Occipital lobe (tissue), 2 donors: ENCODE measurements around the gene ATP1A3. TPM values are rescaled to one million over a fixed set of nuclear protein-coding genes. Genes with fewer than 3 reads are reported as not detected.

Experiments used
- DNase-seq: peaks from one replicate; lab custom pipeline; 2025; lab: John Stamatoyannopoulos, UW
- total RNA-seq: library from RNA; depleted of rRNA; stranded (reverse); fragments of >200 nt; gene quantifications from one replicate; pipeline ENCODE4 v1.2.3, GENCODE V29; 2014

The ATP1A3 gene
- total RNA-seq, 1 donor from 2014 or later: 153 TPM

GRCh38 chr19:41917676-41918075 lies 76.4 kb downstream of the ATP1A3 start:
- no peak for DNase-seq

Other genes starting within 250 kb of the ATP1A3 start
- gene CEACAM6, start 238.7 kb downstream of the ATP1A3 start, total RNA-seq: not detected
- not detected for gene CEACAM3, start 197.6 kb downstream of the ATP1A3 start, total RNA-seq
- not detected for gene LYPD4, start 149.5 kb downstream of the ATP1A3 start, total RNA-seq
- gene DMRTC2, start 149.2 kb downstream of the ATP1A3 start, total RNA-seq: not detected
- gene RPS19, start 134.0 kb downstream of the ATP1A3 start, total RNA-seq: 405 TPM
- gene CD79A, start 117.0 kb downstream of the ATP1A3 start, total RNA-seq: not detected
- 8.7 TPM for gene ARHGEF1, start 111.0 kb downstream of the ATP1A3 start, total RNA-seq
- not detected for gene ERFL, start 65.8 kb downstream of the ATP1A3 start, total RNA-seq
- gene RABAC1, start 34.9 kb downstream of the ATP1A3 start, total RNA-seq: 69.3 TPM
- gene GRIK5, start 76.0 kb upstream of the ATP1A3 start, total RNA-seq: 20.0 TPM
- gene ZNF574, start 81.9 kb upstream of the ATP1A3 start, total RNA-seq: 11.1 TPM
- gene POU2F2, start 138.2 kb upstream of the ATP1A3 start, total RNA-seq: 3.0 TPM
- gene DEDD2, start 223.4 kb upstream of the ATP1A3 start, total RNA-seq: 20.4 TPM
- 6.4 TPM for gene ZNF526, start 226.1 kb upstream of the ATP1A3 start, total RNA-seq
- gene GSK3A, start 248.4 kb upstream of the ATP1A3 start, total RNA-seq: 19.7 TPM